OCI-LY1 (cell line): ENCODE data around the gene BCKDK.

Experiments used
- H2AFZ ChIP-seq: fragments of 200-600 bp; sonication (generic), shearing (Covaris generic); 2 replicates; pipeline ENCODE4 v1.6.0; 2014; ENCODE audit warnings: antibody characterized with exemption, mild to moderate bottlenecking, low read length
- H3F3A ChIP-seq: fragments of 200-600 bp; sonication (generic), shearing (Covaris generic); 2 replicates; pipeline ENCODE4 v1.6.0; 2014; ENCODE audit warnings: mild to moderate bottlenecking, antibody characterized with exemption, low read length, moderate library complexity; ENCODE audit not compliant: insufficient read depth
- H3K27ac ChIP-seq: fragments of 200-600 bp; sonication (generic); 2 replicates; pipeline ENCODE4 v1.5.1; 2014; ENCODE audit warnings: low read length, mixed run types, mild to moderate bottlenecking, low read depth; ENCODE audit not compliant: poor library complexity, severe bottlenecking
- H3K27me3 ChIP-seq: fragments of 200-600 bp; sonication (generic); 2 replicates; pipeline ENCODE4 v1.6.0; 2014; ENCODE audit warnings: antibody characterized with exemption, mild to moderate bottlenecking, low read length, moderate library complexity; ENCODE audit not compliant: insufficient read depth
- H3K36me3 ChIP-seq: fragments of 200-600 bp; sonication (generic); 2 replicates; pipeline ENCODE4 v1.6.1; 2014; ENCODE audit warnings: mild to moderate bottlenecking, antibody characterized with exemption, low read length, moderate library complexity, mixed read lengths; ENCODE audit not compliant: insufficient read depth
- H3K4me1 ChIP-seq: fragments of 200-600 bp; sonication (generic); 2 replicates; pipeline ENCODE4 v1.5.1; 2014; ENCODE audit warnings: mild to moderate bottlenecking, low read length, moderate library complexity; ENCODE audit not compliant: insufficient read depth, severe bottlenecking
- H3K4me2 ChIP-seq: fragments of 200-600 bp; sonication (generic), shearing (Covaris generic); 2 replicates; pipeline ENCODE4 v1.6.1; 2014; ENCODE audit warnings: low read length
- H3K4me3 ChIP-seq: fragments of 200-600 bp; sonication (generic); 2 replicates; pipeline ENCODE4 v1.5.1; 2014; ENCODE audit warnings: low read length, low read depth, mild to moderate bottlenecking, mixed read lengths; ENCODE audit not compliant: poor library complexity, severe bottlenecking
- H3K79me2 ChIP-seq: fragments of 200-600 bp; shearing (Covaris generic); 2 replicates; pipeline ENCODE4 v1.6.1; 2016; ENCODE audit warnings: mixed run types, low read length, mixed read lengths; ENCODE audit not compliant: insufficient read depth
- H3K9ac ChIP-seq: fragments of 200-600 bp; sonication (generic), shearing (Covaris generic); 2 replicates; pipeline ENCODE4 v1.6.1; 2014; ENCODE audit warnings: mild to moderate bottlenecking, low read length, mixed read lengths
- H3K9me2 ChIP-seq: fragments of 200-600 bp; sonication (generic), shearing (Covaris generic); 2 replicates; pipeline ENCODE4 v1.6.1; 2014; ENCODE audit warnings: low read depth, mild to moderate bottlenecking, low read length, mixed read lengths
- H3K9me3 ChIP-seq: fragments of 200-600 bp; shearing (Covaris generic); 2 replicates; pipeline ENCODE4 v1.6.1; 2014; ENCODE audit warnings: low read length, mixed read lengths
- H4K20me1 ChIP-seq: fragments of 200-600 bp; sonication (generic), shearing (Covaris generic); 2 replicates; pipeline ENCODE4 v1.6.0; 2016; ENCODE audit warnings: mild to moderate bottlenecking, low read length; ENCODE audit not compliant: insufficient read depth
- CTCF ChIP-seq: fragments of 200-600 bp; sonication (generic), shearing (Covaris generic); IDR thresholded peaks from 2 replicates; pipeline ENCODE4 v1.5.1; 2017; ENCODE audit warnings: mild to moderate bottlenecking, antibody characterized with exemption, low read length, moderate library complexity, mixed read lengths
- EZH2 ChIP-seq: fragments of 200-600 bp; sonication (generic), shearing (Covaris generic); IDR thresholded peaks from 2 replicates; pipeline ENCODE4 v1.8.0; 2017; ENCODE audit warnings: borderline replicate concordance, mixed run types, mild to moderate bottlenecking, antibody characterized with exemption, low read length, moderate library complexity, mixed read lengths

The BCKDK gene

DNA sequence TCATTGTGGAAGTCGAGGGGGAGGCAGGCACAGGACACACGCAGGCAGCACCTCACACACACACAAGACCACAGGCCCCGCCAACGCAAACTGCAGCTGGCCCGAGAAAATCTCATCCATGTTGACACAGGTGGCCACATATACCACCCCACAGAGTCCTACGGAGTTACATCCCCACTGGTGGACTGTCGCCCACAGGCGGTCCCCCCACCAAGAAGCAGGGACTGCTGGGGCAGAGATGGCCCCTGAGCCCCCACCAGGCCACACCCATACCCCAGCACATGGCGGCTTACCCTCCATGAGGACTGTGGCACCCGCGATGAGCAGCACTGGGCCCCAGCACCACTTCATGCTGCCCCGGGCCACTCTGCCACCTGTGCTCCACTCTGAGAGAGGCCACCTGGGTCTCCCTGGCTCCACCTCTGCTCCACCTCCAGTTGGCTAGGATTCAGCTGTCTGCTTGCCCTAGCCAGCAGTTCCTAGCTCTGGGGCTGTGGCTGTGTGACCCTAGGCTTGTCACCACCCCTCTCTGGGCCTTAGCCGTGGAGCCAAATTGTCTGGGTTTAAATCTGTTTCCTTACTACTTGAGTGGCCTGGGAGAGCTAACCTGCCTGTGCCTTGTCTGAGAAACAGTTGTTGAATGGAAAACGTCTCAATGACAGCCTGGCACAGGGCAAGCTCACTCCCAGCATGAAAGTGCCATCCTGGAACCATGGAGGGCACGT lies 19.6 kb upstream of the BCKDK start, which contains the start of gene PRSS53:
Gene PRSS53, minus strand, starts transcription at position 485 of the 725 bp plus-strand sequence. Its CDS starts 134 bp downstream, at position 351.
- Histone ChIP-seq H3K9ac (no peak within 1 kb of the TSS), H3K36me3 (peaks cover 29% of the 10 kb centered on the region; the same call in 1 of the 2 replicates), H3K27me3 (no peaks in the 10 kb centered on the region), H3K79me2 (no peaks in the 10 kb centered on the region), H3F3A (no peaks in the 10 kb centered on the region), H3K9me2 (no peaks in the 10 kb centered on the region), H3K9me3 (no peaks in the 10 kb centered on the region), H2AFZ (no peak within 1 kb of the TSS), H3K4me2 (no peak within 1 kb of the TSS), H3K27ac (no peak within 1 kb of the TSS), H3K4me3 (no peak within 1 kb of the TSS), H4K20me1 (no peaks in the 10 kb centered on the region), H3K4me1 (peaks cover 4% of the 10 kb centered on the region)
- no peak for TF ChIP-seq CTCF

DNA sequence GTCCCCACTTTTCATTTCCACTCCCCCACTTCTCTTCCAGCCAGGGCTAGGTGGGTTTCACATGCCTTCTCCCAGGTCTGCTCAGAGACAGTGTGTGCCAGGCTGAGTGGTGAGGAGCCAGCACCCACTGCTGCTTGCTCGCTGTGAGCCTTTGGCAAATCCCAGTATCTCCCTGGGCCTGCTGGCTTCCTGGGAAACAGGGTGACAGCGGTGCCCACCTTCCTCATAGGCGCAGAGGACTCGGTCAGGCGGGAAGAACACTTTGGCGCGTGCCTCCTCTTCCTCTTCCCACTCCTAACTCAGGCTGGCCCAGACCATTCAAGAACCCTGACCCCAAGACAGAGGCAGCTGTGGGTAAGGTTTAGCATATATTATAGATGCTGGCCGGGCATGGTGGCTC lies 19.0 kb upstream of the BCKDK start:
- TF ChIP-seq EZH2 (no peak), CTCF (no peak)
- H3K9me3 ChIP-seq = no peaks in the 10 kb centered on the region

GRCh38 chr16:31090540-31090939 lies 17.6 kb upstream of the BCKDK start:
- Histone ChIP-seq H3K27me3 (no peaks in the 10 kb centered on the region), H3K79me2 (no peaks in the 10 kb centered on the region), H3F3A (no peaks in the 10 kb centered on the region), H3K4me1 (peaks cover 13% of the 10 kb centered on the region), H3K9me3 (no peaks in the 10 kb centered on the region), H3K4me2 (no peak overlapping the region), H3K36me3 (peaks cover 21% of the 10 kb centered on the region; the same call in 1 of the 2 replicates), H3K9ac (no peak overlapping the region), H4K20me1 (no peaks in the 10 kb centered on the region), H3K9me2 (no peaks in the 10 kb centered on the region), H3K4me3 (no peak overlapping the region), H2AFZ (no peak overlapping the region), H3K27ac (no peak overlapping the region)
- no peak for TF ChIP-seq EZH2
- no peak for TF ChIP-seq CTCF

More for the DNA sequence above, 19.0 kb upstream of the BCKDK start:
- H3K36me3 ChIP-seq = peaks cover 24% of the 10 kb centered on the region; the same call in 1 of the 2 replicates
- no peak overlapping the region for H3K4me2 ChIP-seq
- no peak overlapping the region for H2AFZ ChIP-seq
- H3K27ac ChIP-seq = no peak overlapping the region
- H3K4me3 ChIP-seq = no peak overlapping the region
- no peaks in the 10 kb centered on the region for H3K9me2 ChIP-seq
- H3K4me1 ChIP-seq = peaks cover 7% of the 10 kb centered on the region
- H3K79me2 ChIP-seq = no peaks in the 10 kb centered on the region
- no peaks in the 10 kb centered on the region for H3K27me3 ChIP-seq
- no peak overlapping the region for H3K9ac ChIP-seq
- no peaks in the 10 kb centered on the region for H3F3A ChIP-seq
- no peaks in the 10 kb centered on the region for H4K20me1 ChIP-seq
